Thymus (tissue), 11 donors: Measurements from ENCODE around the gene RASAL2. TPM values are rescaled to one million over a fixed set of nuclear protein-coding genes. Genes with fewer than 3 reads are reported as not detected.

Source experiments
- DNase-seq, 9 donors: peaks; one replicate each; pipeline ENCODE4 v3.0.0-alpha.2; 2013; ENCODE audit warnings: low spot score in 9 of 9, low read depth in 6 of 9, missing footprints in 1 of 9
- H3K27ac ChIP-seq, 2 donors: one replicate each; pipeline ENCODE4 v1.5.1; 2013; ENCODE audit warnings: control low read depth in 1 of 2, low read depth in 1 of 2, low read length in 1 of 2, mild to moderate bottlenecking in 1 of 2, moderate library complexity in 1 of 2
- H3K27me3 ChIP-seq, 2 donors: one replicate each; pipeline ENCODE4 v1.5.1; 2013; ENCODE audit warnings: low read length in 1 of 2; ENCODE audit not compliant: control insufficient read depth in 2 of 2, insufficient read depth in 1 of 2
- H3K36me3 ChIP-seq, 2 donors: one replicate each; pipeline ENCODE4 v1.5.1; 2013; ENCODE audit warnings: low read length in 1 of 2, mild to moderate bottlenecking in 1 of 2, moderate library complexity in 1 of 2; ENCODE audit not compliant: control insufficient read depth in 2 of 2, insufficient read depth in 2 of 2
- H3K4me1 ChIP-seq, 2 donors: one replicate each; pipeline ENCODE4 v1.5.1; 2013; ENCODE audit warnings: low read length in 2 of 2; ENCODE audit not compliant: control insufficient read depth in 2 of 2, insufficient read depth in 2 of 2
- H3K4me3 ChIP-seq, 2 donors: one replicate each; pipeline ENCODE4 v1.5.1; 2013; ENCODE audit warnings: low read length in 2 of 2, control low read depth in 1 of 2, mild to moderate bottlenecking in 1 of 2
- H3K9me3 ChIP-seq, 2 donors: one replicate each; pipeline ENCODE4 v1.5.1; 2013; ENCODE audit warnings: low read length in 1 of 2, mild to moderate bottlenecking in 1 of 2; ENCODE audit not compliant: control insufficient read depth in 2 of 2, insufficient read depth in 1 of 2
- WGBS: extraction: QIAGEN DNeasy Blood & Tissue Kit; methylation state at CpG from one replicate; pipeline ENCODE4 v1.1.7; 2013; 5-methylcytosine and 5-hydroxymethylcytosine counted together
- polyA plus RNA-seq: library from polyadenylated mRNA; stranded (reverse); fragments of 200-250 nt; gene quantifications from one replicate; pipeline ENCODE4 v1.2.3, GENCODE V29; 2013
- total RNA-seq: library from RNA; stranded (reverse); fragments of 120-200 nt; gene quantifications from one replicate; pipeline ENCODE4 v1.2.4, GENCODE V29; 2013
- donor health status: healthy.

RASAL2 gene
- total and polyA plus RNA-seq, 2 donors = 1.9 to 2.6 TPM

DNA sequence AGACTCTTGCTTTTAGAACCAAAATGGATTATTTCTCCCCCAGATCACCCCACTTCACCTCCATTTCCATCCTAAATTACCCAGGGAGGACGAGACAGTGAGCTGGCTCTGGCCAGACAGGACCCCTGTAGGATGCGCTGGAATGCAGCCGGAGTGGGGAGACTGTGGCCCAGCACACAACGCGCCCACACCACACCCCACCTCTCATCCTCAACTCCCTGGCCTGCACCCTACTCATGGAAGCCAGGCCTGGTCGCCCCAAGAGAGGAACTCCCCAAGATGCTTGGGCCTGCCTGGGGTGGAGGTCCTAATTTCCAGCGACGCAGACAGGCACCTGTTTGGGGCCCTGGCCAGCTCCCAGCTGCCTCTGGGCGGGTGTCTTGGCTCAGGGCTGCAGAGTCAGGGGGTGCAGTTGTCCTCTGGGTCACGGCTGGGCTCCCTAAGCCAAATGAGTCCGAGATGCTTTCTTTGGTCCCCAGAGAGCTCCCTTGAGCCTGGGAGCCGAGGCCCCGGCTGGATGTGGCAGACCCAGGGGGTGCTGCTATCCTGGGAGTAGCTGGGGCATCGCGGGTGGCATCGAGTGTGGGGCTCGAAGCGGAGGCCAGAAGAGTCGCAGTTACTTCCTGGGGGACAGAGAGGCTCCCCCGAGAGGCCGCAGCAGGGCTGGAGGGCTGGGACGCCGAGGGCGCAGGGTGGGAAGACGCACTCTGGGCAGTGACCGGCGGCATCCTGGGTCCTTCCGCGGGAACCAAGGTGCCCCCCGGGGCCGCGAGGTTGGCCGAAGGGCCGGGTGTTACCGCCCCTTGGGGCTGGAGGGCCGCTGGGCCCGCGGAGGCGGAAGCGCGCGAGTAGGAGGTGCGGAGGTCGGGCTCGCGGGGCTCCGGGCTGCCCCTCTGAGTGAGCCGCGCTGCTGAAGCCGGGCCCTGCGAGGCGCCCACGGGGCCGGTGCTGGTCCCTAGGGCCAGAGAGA, 392.5 kb downstream of the RASAL2 start:
- H3K4me1 ChIP-seq = peaks cover 0 to 3% of the 10 kb centered on the region in 2 donors
- 51% methylated on average over 54 of the region's 54 CpGs for WGBS
- no peaks in the 10 kb centered on the region for H3K36me3 ChIP-seq
- no peak overlapping the region for H3K27ac ChIP-seq
- peaks cover 1 to 7% of the 10 kb centered on the region in 2 donors for H3K9me3 ChIP-seq
- peak in 1 of 9 donors; percentile 16 for DNase-seq
- H3K27me3 ChIP-seq = peaks cover 0 to 14% of the 10 kb centered on the region in 2 donors
- H3K4me3 ChIP-seq = no peak overlapping the region

DNA sequence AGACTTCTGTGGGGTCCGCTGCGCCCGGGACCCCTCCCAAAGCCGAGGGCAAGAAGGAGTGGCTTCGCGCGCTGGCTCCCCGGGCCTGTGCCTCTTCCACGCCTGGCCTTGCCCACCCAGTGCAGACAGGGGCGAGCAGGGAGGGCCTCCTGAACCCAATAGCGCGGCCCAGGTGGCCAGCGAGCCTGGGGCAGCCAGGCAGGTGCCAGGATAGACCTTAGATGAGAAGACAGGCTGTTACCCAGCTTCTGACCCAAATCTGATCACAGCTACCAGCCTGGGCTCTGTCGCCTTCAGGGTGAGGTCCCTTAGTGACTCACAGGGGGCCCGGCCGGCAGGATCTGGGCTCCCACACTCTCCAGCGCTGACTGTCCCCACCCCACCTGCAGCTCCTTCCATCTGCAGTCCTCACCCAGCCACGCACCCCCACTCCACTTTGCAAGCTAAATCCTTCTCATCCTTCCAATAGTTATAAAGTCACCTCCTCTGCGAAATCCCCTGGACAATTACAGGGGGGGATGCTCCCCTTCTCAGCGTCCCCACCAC, 393.2 kb downstream of the RASAL2 start:
- H3K4me3 ChIP-seq = no peak overlapping the region

DNA sequence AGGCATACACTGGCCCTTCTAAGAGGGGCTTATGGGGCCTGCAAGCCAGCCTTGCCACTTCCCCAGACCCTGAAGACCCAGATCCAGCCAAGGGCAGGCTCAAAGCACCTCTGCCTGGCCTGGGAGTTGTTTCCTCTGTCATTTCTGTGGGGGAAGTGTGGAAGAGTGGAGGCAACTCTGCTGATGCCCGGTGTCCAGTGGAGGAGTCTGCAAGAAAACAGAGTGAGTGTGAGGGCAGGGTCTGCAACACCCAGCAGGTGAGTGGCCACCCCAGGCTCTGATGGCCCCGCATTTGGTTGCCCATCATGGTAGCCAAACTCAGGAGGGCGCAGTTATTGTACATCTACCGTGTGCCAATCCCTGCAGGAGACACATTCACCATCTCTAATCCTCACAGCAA, 394.5 kb downstream of the RASAL2 start:
- no peak overlapping the region for H3K4me3 ChIP-seq
- no peak overlapping the region for H3K27ac ChIP-seq
- no peaks in the 10 kb centered on the region for H3K36me3 ChIP-seq
- peaks cover 0 to 14% of the 10 kb centered on the region in 2 donors for H3K27me3 ChIP-seq
- peaks cover 1 to 7% of the 10 kb centered on the region in 2 donors for H3K9me3 ChIP-seq
- peaks cover 0 to 3% of the 10 kb centered on the region in 2 donors for H3K4me1 ChIP-seq
- DNase-seq = no peak
- WGBS = 95% methylated on average over 4 of the region's 4 CpGs

More for the DNA sequence above, 393.2 kb downstream of the RASAL2 start:
- whole genome bisulfite sequencing = 72% methylated on average over 20 of the region's 20 CpGs
- Histone ChIP-seq H3K27me3 (peaks cover 0 to 14% of the 10 kb centered on the region in 2 donors), H3K4me1 (peaks cover 0 to 3% of the 10 kb centered on the region in 2 donors), H3K36me3 (no peaks in the 10 kb centered on the region), H3K9me3 (peaks cover 1 to 7% of the 10 kb centered on the region in 2 donors), H3K27ac (no peak overlapping the region)
- no peak for DNase-seq

DNA sequence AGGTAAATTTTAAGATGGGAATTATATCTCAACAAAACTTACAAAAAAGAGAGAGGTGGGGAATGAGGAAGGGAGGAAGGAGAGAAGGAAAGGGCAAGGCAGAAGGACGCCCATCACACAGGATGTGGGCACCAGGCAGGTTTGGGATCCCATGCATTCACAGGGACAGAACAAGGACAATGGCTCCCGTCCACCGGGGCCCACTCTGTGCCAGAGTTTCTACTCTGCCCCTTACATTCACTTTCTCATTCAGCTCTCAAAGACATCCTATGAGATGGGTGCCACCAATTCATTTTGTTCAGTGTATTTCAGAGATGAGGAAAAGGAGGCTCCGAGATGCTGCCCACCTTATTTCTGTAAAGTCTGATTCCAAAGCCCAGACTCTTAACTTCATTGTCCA, 395.5 kb downstream of the RASAL2 start:
- H3K27ac ChIP-seq = no peak overlapping the region
- no peaks in the 10 kb centered on the region for H3K36me3 ChIP-seq
- peaks cover 1 to 7% of the 10 kb centered on the region in 2 donors for H3K9me3 ChIP-seq
- no peak overlapping the region for H3K4me3 ChIP-seq
- 93% methylated on average over 4 of the region's 4 CpGs for WGBS
- no peak for DNase-seq
- peaks cover 0 to 3% of the 10 kb centered on the region in 2 donors for H3K4me1 ChIP-seq
- peaks cover 0 to 14% of the 10 kb centered on the region in 2 donors for H3K27me3 ChIP-seq

DNA sequence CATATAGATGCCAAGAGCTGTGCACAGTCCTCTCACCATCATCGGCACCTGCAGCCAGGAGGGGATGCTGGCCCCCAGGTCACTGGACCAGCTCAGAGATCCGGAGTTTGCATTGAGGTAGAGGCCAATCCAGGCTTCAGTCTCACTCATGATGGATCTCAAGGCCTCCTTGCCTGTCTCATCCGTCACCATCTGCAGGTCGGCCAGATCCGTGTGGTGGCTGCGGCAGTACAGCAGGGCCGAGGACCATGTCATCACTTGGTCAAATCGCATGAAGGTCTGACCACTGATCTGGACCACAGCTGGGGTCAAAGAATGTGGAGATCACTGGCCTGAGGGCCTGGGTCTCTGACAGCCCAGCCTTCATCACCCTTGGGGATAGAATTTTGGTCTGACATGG, 396.2 kb downstream of the RASAL2 start:
- peaks cover 0 to 14% of the 10 kb centered on the region in 2 donors for H3K27me3 ChIP-seq
- H3K4me3 ChIP-seq = no peak overlapping the region
- no peak for DNase-seq
- H3K27ac ChIP-seq = no peak overlapping the region
- H3K36me3 ChIP-seq = no peaks in the 10 kb centered on the region
- WGBS = 96% methylated on average over 8 of the region's 8 CpGs
- peaks cover 0 to 3% of the 10 kb centered on the region in 2 donors for H3K4me1 ChIP-seq
- peaks cover 1 to 7% of the 10 kb centered on the region in 2 donors for H3K9me3 ChIP-seq

DNA sequence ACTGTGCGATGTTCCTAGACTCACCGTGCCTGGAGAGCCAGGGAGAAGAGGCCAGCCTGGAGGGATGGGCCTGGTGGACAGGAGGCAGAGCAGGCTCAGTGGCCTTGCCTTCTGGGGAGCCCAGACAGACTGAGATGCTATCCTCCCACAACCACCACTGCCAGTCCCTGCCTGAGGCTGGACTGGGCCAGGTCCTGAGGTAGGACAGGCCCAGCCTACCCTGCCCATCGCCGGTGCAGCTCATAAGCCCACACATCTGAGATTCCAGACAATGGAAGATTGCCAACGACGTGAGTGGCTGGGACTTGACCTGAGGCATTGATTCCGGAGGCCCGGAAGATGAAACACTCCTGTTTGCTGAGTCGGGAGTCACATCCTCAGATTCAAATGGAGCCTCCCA, 397.1 kb downstream of the RASAL2 start:
- H3K27me3 ChIP-seq = peaks cover 0 to 14% of the 10 kb centered on the region in 2 donors
- H3K9me3 ChIP-seq = peaks cover 1 to 7% of the 10 kb centered on the region in 2 donors
- no peak for DNase-seq
- H3K4me3 ChIP-seq = no peak overlapping the region
- 98% methylated on average over 9 of the region's 9 CpGs for WGBS
- peaks cover 0 to 3% of the 10 kb centered on the region in 2 donors for H3K4me1 ChIP-seq
- no peak overlapping the region for H3K27ac ChIP-seq
- no peaks in the 10 kb centered on the region for H3K36me3 ChIP-seq

DNA sequence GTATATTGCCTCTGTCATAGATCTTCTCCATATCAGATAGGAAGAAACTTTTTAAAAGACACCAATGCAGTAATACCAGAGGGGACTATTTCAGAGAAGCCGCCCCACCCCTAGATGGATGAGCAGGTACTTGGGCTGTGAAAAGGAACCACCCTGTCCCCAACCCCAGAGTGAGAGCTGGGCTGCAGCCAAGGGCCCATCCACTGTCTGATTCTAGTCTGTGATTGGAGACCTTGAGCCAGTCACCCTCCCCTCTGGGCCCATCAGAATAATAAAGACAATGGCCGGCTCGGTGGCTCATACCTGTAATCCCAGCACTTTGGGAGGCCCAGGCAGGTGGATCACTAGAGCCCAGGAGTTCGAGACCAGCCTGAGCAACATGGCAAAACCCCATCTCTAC, 397.8 kb downstream of the RASAL2 start:
- no peak overlapping the region for H3K4me3 ChIP-seq
- H3K4me1 ChIP-seq = peaks cover 0 to 3% of the 10 kb centered on the region in 2 donors
- peaks cover 0 to 9% of the 10 kb centered on the region in 2 donors for H3K27me3 ChIP-seq
- no peaks in the 10 kb centered on the region for H3K36me3 ChIP-seq
- peaks cover 1 to 7% of the 10 kb centered on the region in 2 donors for H3K9me3 ChIP-seq
- WGBS = 93% methylated on average over 4 of the region's 4 CpGs
- DNase-seq = no peak
- H3K27ac ChIP-seq = no peak overlapping the region

DNA sequence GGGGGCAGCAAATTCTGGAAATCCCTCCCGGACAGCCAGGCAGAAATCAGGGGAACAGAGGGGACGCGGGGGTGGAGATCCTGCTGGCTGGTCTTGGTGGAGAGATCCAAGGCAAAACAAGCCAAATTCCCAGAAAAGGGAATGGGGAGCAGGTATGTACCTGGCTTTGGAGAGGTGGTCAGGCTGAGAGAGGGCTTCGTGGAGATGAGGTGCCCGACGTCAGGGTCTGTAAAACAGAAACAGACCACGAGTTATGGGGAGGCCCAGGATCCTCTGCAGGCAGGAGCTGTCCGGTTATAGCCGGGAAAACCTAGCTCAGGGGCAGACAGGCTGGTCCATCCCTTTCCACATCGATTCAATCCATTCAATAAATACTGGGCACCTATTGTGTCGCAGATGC, 398.4 kb downstream of the RASAL2 start:
- Histone ChIP-seq H3K4me1 (no peaks in the 10 kb centered on the region), H3K27ac (no peak overlapping the region), H3K4me3 (no peak overlapping the region), H3K9me3 (peaks cover 1 to 2% of the 10 kb centered on the region in 2 donors), H3K36me3 (no peaks in the 10 kb centered on the region), H3K27me3 (peaks cover 0 to 2% of the 10 kb centered on the region in 2 donors)
- DNase-seq = no peak
- 96% methylated on average over 11 of the region's 11 CpGs for WGBS

DNA sequence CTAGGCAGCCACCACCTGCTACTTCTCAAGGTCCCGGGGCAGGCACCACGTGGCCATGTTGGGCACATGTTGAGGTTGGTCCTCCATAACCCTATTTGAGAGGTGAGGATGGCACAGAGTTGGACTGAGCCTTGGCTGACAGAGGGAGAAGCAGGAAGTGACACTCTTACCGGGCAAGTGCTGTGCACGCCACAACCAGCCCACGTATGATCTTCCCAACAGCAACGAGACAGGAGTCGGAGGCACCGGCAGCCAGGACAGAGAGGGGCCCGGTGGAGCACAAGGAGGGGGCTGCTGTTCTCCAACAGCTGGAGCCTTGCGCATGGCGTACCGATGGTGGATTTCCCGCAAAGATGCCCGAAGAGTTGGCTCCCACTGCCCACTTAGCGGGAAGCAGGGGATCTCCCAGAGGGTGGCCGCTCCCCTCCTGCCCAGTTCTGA, 399.4 kb downstream of the RASAL2 start:
- no peak for DNase-seq
- 96% methylated on average over 16 of the region's 16 CpGs for whole genome bisulfite sequencing
- Histone ChIP-seq H3K9me3 (peaks cover 0 to 1% of the 10 kb centered on the region in 2 donors), H3K36me3 (no peaks in the 10 kb centered on the region), H3K4me1 (no peaks in the 10 kb centered on the region), H3K27ac (no peak overlapping the region), H3K4me3 (no peak overlapping the region), H3K27me3 (no peaks in the 10 kb centered on the region)
